ENCODE data around the gene PRKCE.

Gene PRKCE

GRCh38 chr2:46181306-46181705, 529.8 kb downstream of the PRKCE start:
- no peak overlapping the region for H3K56ac ChIP-seq (ENCODE audit: low read length)
- H3K4ac ChIP-seq (ENCODE audit: low read depth, low read length): no peak overlapping the region
- H3K4me1 ChIP-seq (ENCODE audit: control insufficient read depth, low read depth, low read length): peaks cover 2% of the 10 kb centered on the region
- H3K9ac ChIP-seq (ENCODE audit: low read length): no peak overlapping the region
- no peak overlapping the region for H2BK15ac ChIP-seq (replicated peaks; ENCODE audit: low read depth)
- no peak overlapping the region for H3K27ac ChIP-seq (ENCODE audit: low read depth, low read length)
- no peaks in the 10 kb centered on the region for H3K27me3 ChIP-seq (ENCODE audit: insufficient read depth, low read length, poor library complexity)
- H2BK120ac ChIP-seq (ENCODE audit: low read depth, low read length): no peak overlapping the region
- H3K79me2 ChIP-seq (ENCODE audit: control insufficient read depth, insufficient read depth, low read length): no peaks in the 10 kb centered on the region
- H3K36me3 ChIP-seq (ENCODE audit: control insufficient read depth, insufficient read depth, low read length): no peaks in the 10 kb centered on the region
- H2BK5ac ChIP-seq (ENCODE audit: low read length): no peak overlapping the region
- no peak overlapping the region for H2AK5ac ChIP-seq (ENCODE audit: low read length)
- WGBS (ENCODE audit: extremely low coverage, insufficient coverage, low lambda C conversion rate): no CpG with 5 or more reads among the region's 2 CpGs
- no peaks in the 10 kb centered on the region for H3K79me1 ChIP-seq (ENCODE audit: low read length)
- H4K8ac ChIP-seq (ENCODE audit: low read depth, low read length): no peak overlapping the region
- H3K4me2 ChIP-seq (ENCODE audit: low read length): no peak overlapping the region
- no peak overlapping the region for H3K4me3 ChIP-seq (ENCODE audit: low read length)
- DNase-seq: no peak
- H4K5ac ChIP-seq (ENCODE audit: low read length): no peak overlapping the region
- H3K23ac ChIP-seq (ENCODE audit: low read length): no peak overlapping the region
- no peak overlapping the region for H3K18ac ChIP-seq (ENCODE audit: low read length)

DNA sequence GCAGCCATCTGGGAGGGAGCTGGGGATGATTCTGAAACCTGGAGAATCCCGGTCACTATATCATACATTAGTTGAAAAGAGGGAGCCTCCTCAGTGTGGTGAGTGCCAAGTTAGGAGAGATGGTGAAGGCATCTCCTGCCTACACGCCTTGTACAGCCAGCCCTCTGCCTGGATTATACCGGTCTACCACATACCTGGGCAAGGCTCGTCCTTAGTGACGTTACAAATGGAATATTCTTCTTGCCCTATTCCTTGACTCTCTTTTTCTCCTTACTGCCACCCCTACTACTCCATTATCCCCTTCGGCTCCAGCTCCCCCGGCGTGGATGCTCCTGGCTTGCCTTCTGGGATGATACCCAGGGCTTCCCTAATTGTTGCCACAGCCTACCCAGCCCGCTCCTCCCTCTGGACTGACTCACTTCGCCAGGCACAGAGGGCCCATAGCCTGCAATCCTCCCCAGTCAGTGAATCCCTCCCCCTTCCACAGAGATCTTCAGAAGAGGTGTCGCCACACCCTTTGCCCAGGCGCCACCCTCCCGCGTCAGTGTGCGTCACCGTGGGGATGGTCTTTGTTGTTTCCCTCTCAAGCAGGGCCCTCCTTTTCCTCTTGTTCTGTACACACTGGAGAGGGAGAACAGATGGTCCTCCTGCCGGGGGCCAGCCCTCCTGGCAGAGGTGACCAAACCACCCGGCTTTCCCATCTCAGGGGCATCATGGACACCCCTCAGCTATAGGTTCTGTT, 530.5 kb downstream of the PRKCE start:
- no peak overlapping the region for H3K4me2 ChIP-seq (ENCODE audit: low read length)
- H2BK120ac ChIP-seq (ENCODE audit: low read depth, low read length): no peak overlapping the region
- no peaks in the 10 kb centered on the region for H3K36me3 ChIP-seq (ENCODE audit: control insufficient read depth, insufficient read depth, low read length)
- H3K27me3 ChIP-seq (ENCODE audit: insufficient read depth, low read length, poor library complexity): no peaks in the 10 kb centered on the region
- no peak overlapping the region for H4K8ac ChIP-seq (ENCODE audit: low read depth, low read length)
- no peak overlapping the region for H3K4me3 ChIP-seq (ENCODE audit: low read length)
- no peak overlapping the region for H2AK5ac ChIP-seq (ENCODE audit: low read length)
- H4K5ac ChIP-seq (ENCODE audit: low read length): no peak overlapping the region
- WGBS (ENCODE audit: extremely low coverage, insufficient coverage, low lambda C conversion rate): no CpG with 5 or more reads among the region's 18 CpGs
- H3K23ac ChIP-seq (ENCODE audit: low read length): no peak overlapping the region
- H3K56ac ChIP-seq (ENCODE audit: low read length): no peak overlapping the region
- H3K79me2 ChIP-seq (ENCODE audit: control insufficient read depth, insufficient read depth, low read length): no peaks in the 10 kb centered on the region
- no peak overlapping the region for H2BK15ac ChIP-seq (replicated peaks; ENCODE audit: low read depth)
- no peaks in the 10 kb centered on the region for H3K79me1 ChIP-seq (ENCODE audit: low read length)
- no peak overlapping the region for H3K18ac ChIP-seq (ENCODE audit: low read length)
- no peak overlapping the region for H2BK5ac ChIP-seq (ENCODE audit: low read length)
- no peak overlapping the region for H3K9ac ChIP-seq (ENCODE audit: low read length)
- H3K27ac ChIP-seq (ENCODE audit: low read depth, low read length): no peak overlapping the region
- DNase-seq: no peak
- no peak overlapping the region for H3K4ac ChIP-seq (ENCODE audit: low read depth, low read length)
- peaks cover 2% of the 10 kb centered on the region for H3K4me1 ChIP-seq (ENCODE audit: control insufficient read depth, low read depth, low read length)

GRCh38 chr2:46183426-46183825, 532.0 kb downstream of the PRKCE start:
- WGBS (ENCODE audit: extremely low coverage, insufficient coverage, low lambda C conversion rate): no CpG with 5 or more reads among the region's 4 CpGs

DNA sequence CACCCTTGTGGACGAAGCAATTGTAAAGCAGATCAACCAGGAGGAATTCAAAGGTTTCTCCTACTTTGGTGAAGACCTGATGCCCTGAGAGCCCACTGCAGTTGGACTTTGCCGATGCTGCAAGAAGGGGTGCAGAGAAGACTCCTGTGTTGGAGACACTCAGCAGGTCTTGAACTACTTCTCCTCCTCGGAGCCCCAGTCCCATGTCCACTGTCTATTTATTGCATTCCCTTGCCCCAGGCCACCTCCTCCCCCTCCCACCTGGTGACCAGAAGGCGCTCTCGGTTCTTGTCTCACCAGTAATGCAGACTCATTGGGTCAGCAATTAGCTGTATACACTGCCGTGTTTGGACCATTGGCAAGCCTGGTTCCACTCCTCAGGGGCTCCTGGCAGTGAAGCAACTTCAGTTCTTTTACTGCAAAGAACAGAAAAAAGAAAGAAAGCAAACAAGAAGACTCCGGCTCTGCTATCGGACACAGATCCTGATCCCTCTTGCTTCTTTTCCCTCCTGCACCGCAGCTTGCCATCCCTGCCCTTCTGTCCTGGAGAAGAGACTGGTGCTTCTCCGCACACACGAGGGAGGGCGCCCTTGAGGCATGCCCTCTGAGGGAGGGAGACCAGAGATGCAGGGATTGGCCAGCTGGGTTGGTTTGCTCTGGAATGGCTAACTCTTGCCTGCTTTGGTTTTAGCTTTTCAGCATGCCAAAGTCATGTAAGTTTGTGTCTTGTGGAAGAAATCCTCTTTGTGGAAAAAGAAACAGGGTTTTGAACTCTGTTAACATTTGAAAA, 533.5 kb downstream of the PRKCE start:
- WGBS (ENCODE audit: extremely low coverage, insufficient coverage, low lambda C conversion rate): no CpG with 5 or more reads among the region's 12 CpGs
- no peak overlapping the region for H2BK15ac ChIP-seq (replicated peaks; ENCODE audit: low read depth)

More at GRCh38 chr2:46183426-46183825, 532.0 kb downstream of the PRKCE start:
- H3K23ac ChIP-seq (ENCODE audit: low read length): no peak overlapping the region
- no peak overlapping the region for H2BK120ac ChIP-seq (ENCODE audit: low read depth, low read length)
- H3K27ac ChIP-seq (ENCODE audit: low read depth, low read length): no peak overlapping the region
- H2BK5ac ChIP-seq (ENCODE audit: low read length): no peak overlapping the region
- H3K79me1 ChIP-seq (ENCODE audit: low read length): no peaks in the 10 kb centered on the region
- no peak overlapping the region for H2AK5ac ChIP-seq (ENCODE audit: low read length)
- H4K5ac ChIP-seq (ENCODE audit: low read length): no peak overlapping the region
- no peak overlapping the region for H3K4ac ChIP-seq (ENCODE audit: low read depth, low read length)
- no peak overlapping the region for H3K9ac ChIP-seq (ENCODE audit: low read length)
- H3K4me2 ChIP-seq (ENCODE audit: low read length): no peak overlapping the region
- no peaks in the 10 kb centered on the region for H3K79me2 ChIP-seq (ENCODE audit: control insufficient read depth, insufficient read depth, low read length)
- H3K36me3 ChIP-seq (ENCODE audit: control insufficient read depth, insufficient read depth, low read length): no peaks in the 10 kb centered on the region
- no peak overlapping the region for H4K8ac ChIP-seq (ENCODE audit: low read depth, low read length)
- H2BK15ac ChIP-seq (replicated peaks; ENCODE audit: low read depth): no peak overlapping the region
- no peak overlapping the region for H3K18ac ChIP-seq (ENCODE audit: low read length)
- no peak overlapping the region for H3K4me3 ChIP-seq (ENCODE audit: low read length)
- peaks cover 2% of the 10 kb centered on the region for H3K4me1 ChIP-seq (ENCODE audit: control insufficient read depth, low read depth, low read length)
- DNase-seq: no peak
- H3K56ac ChIP-seq (ENCODE audit: low read length): no peak overlapping the region
- H3K27me3 ChIP-seq (ENCODE audit: insufficient read depth, low read length, poor library complexity): no peaks in the 10 kb centered on the region

DNA sequence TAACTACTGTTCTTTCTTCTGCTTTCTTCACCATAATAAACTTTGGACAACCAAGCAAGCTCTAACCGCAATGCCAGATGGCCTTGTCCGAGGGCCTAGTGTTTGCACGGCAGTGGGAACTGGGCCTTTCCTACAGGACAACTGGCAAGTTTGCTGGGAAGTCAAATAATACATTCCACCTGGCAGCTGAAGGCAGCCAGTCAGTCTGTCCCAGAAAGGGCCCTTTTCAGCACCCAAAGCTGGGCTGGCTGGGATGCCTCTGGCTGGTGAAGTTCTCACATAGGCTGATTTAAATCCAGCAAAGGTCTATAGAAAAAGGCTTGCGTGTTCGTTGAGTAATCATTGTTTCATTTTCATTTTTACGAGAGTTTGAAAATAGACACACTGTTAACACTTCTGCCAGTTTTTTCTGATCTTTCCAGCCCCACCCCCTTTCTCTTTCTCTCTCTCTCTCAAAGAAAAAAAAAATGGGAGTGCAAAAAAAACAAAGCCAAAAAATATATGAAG, 535.7 kb downstream of the PRKCE start:
- H3K4me2 ChIP-seq (ENCODE audit: low read length): no peak overlapping the region
- no peaks in the 10 kb centered on the region for H3K4me1 ChIP-seq (ENCODE audit: control insufficient read depth, low read depth, low read length)
- H3K18ac ChIP-seq (ENCODE audit: low read length): no peak overlapping the region
- H2BK120ac ChIP-seq (ENCODE audit: low read depth, low read length): no peak overlapping the region
- no peaks in the 10 kb centered on the region for H3K79me2 ChIP-seq (ENCODE audit: control insufficient read depth, insufficient read depth, low read length)
- H3K36me3 ChIP-seq (ENCODE audit: control insufficient read depth, insufficient read depth, low read length): no peaks in the 10 kb centered on the region
- no peak overlapping the region for H4K5ac ChIP-seq (ENCODE audit: low read length)
- H3K79me1 ChIP-seq (ENCODE audit: low read length): no peaks in the 10 kb centered on the region
- no peak for DNase-seq
- no peak overlapping the region for H3K4ac ChIP-seq (ENCODE audit: low read depth, low read length)
- no peak overlapping the region for H4K8ac ChIP-seq (ENCODE audit: low read depth, low read length)
- H2BK5ac ChIP-seq (ENCODE audit: low read length): no peak overlapping the region
- no peak overlapping the region for H3K9ac ChIP-seq (ENCODE audit: low read length)
- no peak overlapping the region for H3K23ac ChIP-seq (ENCODE audit: low read length)
- WGBS (ENCODE audit: extremely low coverage, insufficient coverage, low lambda C conversion rate): no CpG with 5 or more reads among the region's 6 CpGs
- H3K27me3 ChIP-seq (ENCODE audit: insufficient read depth, low read length, poor library complexity): no peaks in the 10 kb centered on the region
- H3K27ac ChIP-seq (ENCODE audit: low read depth, low read length): no peak overlapping the region
- H3K56ac ChIP-seq (ENCODE audit: low read length): no peak overlapping the region
- no peak overlapping the region for H3K4me3 ChIP-seq (ENCODE audit: low read length)
- no peak overlapping the region for H2AK5ac ChIP-seq (ENCODE audit: low read length)
- H2BK15ac ChIP-seq (replicated peaks; ENCODE audit: low read depth): no peak overlapping the region

More for the DNA sequence above, 533.5 kb downstream of the PRKCE start:
- Histone ChIP-seq H4K8ac (ENCODE audit: low read depth, low read length) (no peak overlapping the region), H2BK5ac (ENCODE audit: low read length) (no peak overlapping the region), H3K27ac (ENCODE audit: low read depth, low read length) (no peak overlapping the region), H2AK5ac (ENCODE audit: low read length) (no peak overlapping the region), H3K79me2 (ENCODE audit: control insufficient read depth, insufficient read depth, low read length) (no peaks in the 10 kb centered on the region), H3K79me1 (ENCODE audit: low read length) (no peaks in the 10 kb centered on the region), H3K4me2 (ENCODE audit: low read length) (no peak overlapping the region), H3K4me3 (ENCODE audit: low read length) (no peak overlapping the region), H3K23ac (ENCODE audit: low read length) (no peak overlapping the region), H3K27me3 (ENCODE audit: insufficient read depth, low read length, poor library complexity) (no peaks in the 10 kb centered on the region), H3K9ac (ENCODE audit: low read length) (no peak overlapping the region), H3K56ac (ENCODE audit: low read length) (no peak overlapping the region), H2BK120ac (ENCODE audit: low read depth, low read length) (no peak overlapping the region), H3K4me1 (ENCODE audit: control insufficient read depth, low read depth, low read length) (no peaks in the 10 kb centered on the region), H3K18ac (ENCODE audit: low read length) (no peak overlapping the region), H3K4ac (ENCODE audit: low read depth, low read length) (no peak overlapping the region), H3K36me3 (ENCODE audit: control insufficient read depth, insufficient read depth, low read length) (no peaks in the 10 kb centered on the region), H4K5ac (ENCODE audit: low read length) (no peak overlapping the region)
- peak; percentile 40 for DNase-seq
